NCI-H2107 (cell line): ENCODE results near the gene GSS.

ENCODE experiments used
- DNase-seq: peaks from one replicate; lab custom pipeline; 2025; lab: John Stamatoyannopoulos, UW

The GSS gene

DNA sequence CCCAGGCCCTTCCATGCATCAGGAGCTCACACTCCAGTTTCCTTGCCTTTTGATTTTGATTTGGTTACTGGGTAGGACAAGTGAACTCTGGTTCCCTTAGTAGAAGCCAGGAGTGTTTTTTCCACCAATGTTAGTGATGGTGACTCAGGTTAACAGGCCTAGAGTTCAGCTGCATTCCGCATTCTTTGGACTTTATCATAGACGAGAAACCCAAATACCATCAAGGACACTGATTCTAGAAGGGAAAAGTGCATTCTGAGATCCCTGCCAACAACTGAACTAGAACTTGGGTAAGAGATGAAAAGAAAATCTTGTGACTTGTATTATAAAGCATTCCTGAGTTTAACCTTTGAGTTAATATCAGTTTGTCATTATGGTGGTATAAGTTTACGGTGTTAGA is 8.9 kb downstream of the GSS start:
- DNase-seq = no peak

DNA sequence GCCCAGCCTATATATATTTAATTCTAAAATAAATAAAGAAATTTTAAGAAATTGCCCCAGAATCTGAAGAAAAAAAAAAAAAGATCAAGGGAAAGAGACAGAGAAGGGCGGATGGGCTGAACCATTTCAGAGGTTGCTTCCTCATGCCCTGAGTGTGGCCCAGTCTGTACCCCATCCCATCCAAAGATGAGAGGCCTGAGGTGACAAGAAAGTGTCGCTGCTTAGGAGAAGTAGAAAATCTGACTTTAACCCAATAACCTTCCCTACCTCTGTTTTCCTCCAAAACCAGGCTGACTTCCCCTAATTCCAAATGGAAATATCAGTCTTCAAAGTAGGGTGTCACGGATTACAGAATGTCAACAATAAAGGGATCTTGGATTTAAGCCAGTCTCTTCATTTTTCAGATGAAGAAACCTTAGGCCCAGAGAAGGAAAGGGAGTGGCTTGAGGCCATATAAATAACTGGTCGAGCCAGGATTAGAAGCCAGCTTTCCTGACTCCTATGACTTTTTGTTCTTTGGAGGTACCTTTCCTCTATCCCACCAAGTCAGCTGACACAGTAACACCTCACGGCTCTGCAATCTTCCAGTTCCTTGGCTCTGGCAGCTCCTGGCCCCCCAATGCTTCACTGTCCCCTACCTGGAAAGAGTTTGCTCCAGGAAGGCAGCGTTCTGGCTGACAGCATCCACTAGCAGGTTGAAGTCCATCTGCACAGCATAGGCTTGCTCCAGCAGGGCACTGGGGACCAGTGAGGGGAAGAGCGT is 10.1 kb downstream of the GSS start:
- no peak for DNase-seq

DNA sequence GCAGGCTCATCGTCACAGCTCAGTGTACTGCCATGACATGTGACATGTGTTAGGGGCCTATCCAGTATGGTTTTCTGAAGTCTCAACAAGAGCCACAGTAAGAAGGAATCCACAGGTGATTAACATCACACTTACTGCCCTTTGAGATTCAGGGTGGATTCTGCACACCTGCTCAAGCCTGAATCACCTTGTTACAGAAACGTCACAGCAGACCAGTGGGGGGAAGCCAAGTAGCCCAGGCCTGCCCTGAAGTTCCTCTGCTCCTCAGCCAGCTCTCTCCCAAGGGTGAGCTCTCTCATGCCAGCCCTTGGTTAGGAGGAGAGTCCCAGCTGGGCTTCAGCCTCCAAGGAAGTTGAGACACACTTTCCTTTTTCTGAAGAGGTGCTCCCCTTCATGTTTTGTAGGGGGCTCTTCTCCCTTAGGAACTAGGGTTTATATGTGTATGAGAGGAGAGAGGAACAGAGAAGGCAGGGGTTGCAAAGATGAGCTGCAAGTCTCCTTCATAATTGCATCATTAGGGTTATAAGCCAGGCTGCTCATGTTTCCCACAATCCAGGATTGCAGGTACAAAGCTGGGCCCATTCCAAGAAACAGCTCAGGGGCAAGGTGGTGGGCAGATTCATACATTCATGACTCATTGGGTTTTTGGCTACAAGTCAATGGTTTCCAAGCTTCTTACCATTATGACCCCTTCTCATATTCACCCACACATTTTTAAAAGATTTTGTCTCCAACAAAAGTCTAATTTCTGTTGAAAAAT is 11.6 kb downstream of the GSS start:
- no peak for DNase-seq

DNA sequence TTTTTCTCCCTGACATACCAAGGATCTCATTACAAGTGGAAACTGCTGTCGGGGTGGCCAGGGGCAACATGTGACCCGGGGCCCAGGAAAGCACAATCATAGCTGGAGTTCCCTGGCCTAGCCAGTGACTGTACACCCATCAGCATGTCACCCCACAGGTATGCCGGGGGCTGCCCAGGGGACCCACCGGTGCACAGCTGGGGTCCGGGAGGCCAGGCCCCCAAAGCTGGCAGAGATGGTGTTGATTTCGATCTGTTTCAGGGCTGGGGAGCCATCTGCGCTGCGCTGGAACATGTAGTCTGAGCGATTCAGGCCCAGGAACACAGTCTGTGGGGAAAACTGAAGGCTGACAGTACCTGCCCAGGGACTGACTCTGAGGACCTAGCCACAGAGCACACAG is 13.3 kb downstream of the GSS start:
- DNase-seq = no peak

DNA sequence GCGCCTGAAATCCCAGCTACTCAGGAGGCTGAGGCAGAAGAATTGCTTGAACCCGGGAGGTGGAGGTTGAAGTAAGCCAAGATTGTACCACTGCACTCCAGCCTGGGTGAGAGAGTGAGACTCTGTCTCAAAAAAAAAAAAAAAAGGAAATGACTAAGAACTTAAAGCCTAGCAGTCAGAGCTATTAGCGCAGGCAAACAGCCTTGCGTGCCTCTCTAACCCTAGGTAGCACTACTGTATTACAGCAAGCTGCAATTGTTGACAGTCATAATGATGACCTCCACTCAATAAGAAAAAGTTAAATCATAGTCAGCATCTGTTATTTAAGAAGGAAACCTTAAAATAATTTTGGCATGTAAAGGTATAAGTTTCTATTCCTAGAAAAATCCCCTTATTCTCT is 14.4 kb downstream of the GSS start:
- no peak for DNase-seq

DNA sequence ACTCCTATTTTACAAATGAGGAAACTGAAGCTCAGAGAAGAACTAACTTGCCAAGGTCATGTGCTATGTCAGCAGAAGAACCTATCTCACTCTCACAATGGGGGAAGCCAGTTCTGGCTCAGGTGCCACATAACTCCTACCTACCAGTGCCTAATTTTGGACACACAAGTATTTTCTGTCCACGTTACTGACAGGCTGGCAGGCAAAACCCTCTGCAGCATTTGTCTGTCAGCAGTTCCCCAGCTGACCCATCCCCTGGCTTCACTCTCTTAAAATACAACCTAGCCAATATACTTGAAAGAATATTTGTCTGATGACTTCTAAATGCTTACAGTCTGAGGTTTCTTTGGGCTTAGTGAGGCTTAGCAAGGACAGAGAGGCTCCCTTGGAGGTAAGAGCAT is 15.5 kb downstream of the GSS start:
- no peak for DNase-seq

DNA sequence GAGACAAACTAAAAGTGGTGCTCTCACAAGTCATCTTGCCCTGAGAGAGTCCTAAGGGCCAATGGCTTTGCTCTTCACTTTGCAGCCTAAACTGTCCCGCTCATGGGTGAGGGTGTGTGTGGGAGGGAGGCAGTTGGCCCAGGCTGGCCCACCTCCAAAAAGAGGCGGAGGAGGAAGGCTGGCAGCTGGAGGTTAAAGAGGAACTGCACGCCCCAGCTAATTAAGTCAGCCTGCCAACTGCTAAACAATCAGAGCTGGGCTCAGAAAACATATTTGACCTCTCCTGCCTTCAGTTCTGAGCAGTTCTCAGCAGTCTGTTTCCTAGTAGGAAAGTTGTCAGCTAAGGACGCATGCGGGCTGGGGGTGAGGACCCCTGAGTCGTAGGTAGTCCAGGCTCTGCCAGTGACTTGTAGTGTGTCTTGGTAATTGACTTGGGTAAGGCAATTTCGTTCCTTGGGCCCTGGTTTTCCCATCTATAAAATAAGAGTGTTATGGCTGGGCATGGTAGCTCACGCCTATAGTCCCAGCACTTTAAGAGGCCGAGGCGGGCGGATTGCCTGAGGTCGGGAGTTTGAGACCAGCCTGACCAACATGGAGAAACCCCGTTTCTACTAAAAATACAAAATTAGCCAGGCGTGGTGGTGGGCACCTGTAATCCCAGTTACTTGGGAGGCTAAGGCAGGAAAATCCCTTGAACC is 17.0 kb downstream of the GSS start:
- no peak for DNase-seq

DNA sequence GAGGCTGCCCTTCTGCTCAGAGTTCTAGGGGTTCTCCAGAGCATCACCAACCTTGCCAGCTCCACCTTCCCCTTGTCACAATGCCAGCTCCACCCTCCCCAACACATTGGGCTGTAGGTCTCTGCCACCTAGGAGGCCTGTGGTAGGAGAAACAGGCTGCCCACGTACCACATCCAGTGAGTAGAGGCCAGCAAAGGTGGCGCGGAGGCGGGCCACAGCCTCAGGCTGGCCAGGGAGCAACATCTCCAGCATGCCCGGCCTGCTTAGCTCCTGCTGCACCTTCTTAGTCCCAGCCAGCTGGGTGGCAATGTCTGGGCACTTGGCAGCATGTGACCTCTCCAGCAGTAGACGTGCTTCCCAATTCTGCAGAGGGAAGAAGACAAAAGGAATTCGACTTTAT is 23.8 kb downstream of the GSS start:
- no peak for DNase-seq

DNA sequence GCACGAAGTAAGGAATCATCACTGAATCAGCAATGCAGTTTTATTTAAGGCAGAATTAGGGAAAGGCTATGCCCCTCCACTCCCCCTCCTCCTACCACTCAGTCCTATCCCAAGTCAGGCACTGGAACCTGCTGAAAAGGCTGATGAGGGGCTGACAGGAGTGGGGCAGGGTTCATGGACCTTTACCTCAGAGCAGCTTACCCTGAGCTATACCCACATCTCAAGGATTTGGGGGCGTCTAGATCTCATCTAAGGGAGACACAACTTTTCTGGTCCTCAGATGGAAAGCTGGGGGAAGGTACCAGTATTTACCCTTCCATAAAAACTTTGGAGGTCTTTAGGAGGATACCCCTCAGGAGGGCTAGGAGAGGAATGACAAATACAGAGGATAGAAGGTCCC is 27.2 kb downstream of the GSS start:
- DNase-seq = no peak

DNA sequence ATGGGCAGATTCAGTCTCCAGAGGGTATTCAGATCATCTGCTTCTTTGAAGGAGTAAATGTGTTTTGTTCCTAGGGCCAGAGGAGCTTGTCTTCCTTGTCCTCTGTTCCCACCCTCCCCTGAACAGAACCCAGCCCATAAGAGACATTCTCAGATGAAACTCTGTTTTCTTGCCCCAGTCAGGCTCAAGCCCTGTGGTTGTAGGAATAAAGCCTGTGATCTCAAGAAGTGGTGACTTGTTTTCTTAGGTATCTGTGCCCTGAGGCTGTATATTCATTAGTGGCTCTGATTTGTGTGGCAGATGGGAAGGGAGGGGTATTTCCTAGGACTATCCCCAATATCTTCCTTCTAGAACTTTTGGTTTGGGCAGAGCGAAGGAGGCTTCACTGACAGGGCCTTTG is 27.9 kb downstream of the GSS start:
- DNase-seq = no peak

DNA sequence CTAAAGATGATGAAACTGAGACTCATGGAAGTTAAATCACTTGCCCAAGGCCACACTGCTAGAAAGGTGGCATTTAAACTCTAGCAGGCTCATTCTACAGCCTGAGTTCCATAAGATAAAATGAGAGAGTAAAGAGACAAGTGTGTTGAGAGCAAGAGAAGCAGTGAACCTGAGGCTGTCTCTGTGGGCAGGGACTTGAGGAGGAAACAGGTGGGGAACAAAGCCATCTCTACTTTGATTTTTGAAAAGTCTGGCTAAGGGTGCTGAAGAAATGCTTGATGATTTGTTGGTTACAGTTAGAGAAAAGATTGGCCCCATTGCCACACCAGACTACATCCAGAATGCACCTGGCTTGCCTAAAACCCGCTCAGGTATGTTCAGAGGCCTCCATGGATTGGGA is 29.0 kb downstream of the GSS start:
- no peak for DNase-seq

DNA sequence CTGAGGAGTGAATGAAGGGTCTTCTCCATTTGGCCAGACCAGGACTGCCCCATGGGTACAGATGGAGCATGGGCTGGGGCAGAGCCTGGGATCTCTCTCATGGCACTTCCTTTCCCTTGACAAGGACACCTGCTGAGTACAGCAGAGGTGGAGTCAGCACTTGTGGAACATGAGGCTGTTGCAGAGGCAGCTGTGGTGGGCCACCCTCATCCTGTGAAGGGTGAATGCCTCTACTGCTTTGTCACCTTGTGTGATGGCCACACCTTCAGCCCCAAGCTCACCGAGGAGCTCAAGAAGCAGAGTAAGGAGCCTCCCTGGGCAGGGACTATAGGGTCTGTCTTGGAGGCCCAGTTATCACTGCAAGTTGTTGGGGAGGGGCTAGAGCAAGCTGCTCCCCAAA is 29.6 kb downstream of the GSS start:
- no peak for DNase-seq

DNA sequence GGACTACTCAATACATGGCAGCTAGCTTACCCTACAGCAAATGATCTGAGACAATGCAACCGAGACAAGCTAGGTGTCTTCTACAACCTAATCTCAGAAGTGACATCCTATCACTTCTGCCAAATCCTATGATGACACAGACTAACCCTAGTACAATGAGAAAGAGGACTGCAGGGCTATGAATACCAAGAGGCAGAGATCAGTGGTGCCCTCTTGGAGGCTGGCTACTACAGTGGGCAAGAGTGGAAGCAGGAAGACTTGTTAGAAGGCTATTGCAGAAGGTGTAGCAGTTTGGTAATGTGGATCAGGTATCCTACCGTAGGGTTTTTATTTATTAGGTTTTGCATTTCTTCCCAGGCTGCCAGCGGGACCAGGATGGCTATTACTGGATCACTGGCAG is 30.3 kb downstream of the GSS start:
- no peak for DNase-seq

DNA sequence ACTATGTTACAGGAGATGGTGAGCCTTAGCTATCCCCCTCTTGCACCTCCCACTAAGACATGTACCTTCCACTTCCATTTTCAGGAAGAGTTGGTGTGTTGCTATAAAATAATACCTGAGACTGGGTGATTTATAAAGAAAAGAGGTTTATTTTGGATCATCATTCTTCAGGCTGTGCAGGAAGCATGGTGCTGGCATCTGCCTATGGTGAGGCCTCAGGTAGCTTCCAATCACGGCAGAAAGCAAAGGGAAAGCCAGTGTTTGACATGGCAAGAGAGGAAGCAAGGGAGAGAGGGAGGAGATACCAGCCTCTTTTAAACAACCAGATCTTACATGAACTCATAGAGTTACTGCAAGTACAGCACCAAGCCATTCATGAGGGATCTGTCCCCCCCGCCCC is 32.2 kb downstream of the GSS start:
- no peak for DNase-seq

DNA sequence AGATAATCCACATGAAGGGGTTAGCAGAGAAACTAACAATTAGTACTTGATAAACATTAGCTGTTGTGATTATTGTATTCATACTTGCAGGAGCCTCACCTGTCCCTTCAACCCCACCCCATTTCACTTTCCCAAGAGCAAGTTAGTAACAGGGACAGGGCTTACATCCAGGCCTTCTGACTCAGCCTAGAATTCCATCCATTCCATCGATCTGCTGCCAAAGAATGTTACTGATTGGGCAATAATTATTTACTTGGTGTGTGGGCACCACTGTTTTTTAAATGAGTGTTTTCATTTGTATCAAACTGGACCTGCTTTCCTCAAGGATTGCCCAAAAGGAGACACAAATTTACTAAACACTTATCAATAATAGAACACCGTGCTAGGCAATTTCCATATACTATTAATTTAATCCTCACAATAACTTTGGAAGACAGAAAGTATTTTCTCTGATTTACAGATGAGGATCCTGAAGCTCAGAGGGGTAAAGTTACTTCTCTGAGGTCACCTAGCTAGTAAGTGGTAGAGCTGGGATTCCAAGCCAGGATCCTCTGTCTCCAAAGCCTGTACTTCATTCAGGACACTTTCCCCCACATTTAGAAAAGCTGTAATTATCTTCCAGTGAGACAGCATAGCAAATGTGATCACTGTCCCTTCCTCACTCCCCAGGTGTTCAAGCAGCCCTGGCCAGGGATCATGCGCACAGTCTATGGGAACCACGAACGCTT is 32.8 kb downstream of the GSS start:
- DNase-seq = no peak

DNA sequence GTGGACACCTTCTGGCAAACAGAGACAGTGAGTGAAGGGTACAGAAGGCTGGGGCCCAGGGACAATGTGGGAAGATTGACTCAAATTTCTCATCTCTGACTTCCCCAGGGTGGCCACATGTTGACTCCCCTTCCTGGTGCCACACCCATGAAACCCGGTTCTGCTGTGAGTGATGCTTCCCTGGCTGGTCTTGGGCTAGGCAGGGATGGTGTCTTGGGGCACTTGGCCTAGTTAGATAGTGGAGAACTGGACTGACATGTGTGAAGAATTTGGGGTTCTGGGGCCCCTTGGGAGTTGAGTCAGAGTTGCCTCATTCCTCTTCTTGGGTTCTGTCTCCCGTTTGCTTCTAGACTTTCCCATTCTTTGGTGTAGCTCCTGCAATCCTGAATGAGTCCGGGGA is 34.2 kb downstream of the GSS start:
- DNase-seq = no peak

DNA sequence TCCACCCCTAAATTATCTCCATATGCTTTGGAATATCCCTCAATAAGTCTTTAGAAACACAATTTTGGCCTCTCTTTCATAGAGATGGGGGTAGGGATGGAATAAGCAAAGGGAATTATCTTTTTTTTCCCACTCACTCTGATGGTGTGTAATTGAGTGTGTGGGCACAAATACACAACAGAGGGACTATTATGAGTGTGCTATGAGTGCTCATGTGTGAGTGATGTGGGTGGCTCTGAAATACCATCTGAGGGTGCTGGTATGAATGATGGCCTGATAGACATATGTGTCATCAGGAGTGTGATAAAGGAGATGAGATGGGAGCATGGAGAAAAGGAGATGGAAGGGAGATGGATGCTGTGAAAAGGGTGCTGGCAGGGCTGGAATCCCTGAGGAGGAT is 35.6 kb downstream of the GSS start:
- no peak for DNase-seq

DNA sequence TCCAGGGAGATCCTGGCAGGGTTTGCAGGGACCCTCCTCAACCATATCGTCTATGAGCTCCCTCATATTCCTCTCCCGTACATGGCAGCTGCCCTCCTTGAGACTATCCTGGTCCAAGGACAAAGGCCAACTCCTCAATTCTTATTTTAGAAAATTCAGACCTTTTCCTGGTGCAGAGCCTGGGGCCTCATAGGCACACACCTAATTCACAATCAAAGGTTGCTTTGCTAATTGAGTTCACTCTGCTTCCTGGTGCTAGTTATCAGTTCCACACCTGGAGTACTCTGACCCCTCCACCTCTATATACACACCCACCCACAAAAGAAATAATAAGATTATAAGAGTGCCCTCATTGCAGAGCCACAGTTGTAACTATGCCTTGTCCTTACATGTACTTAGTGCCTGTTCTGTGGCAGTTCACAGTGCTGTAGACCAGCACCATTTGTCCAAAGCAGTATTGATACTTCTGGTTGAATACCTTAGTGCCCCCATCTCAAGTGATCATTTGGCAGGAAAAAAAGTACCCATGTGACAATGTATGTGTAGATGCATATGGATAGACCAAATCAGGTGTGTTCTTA is 38.7 kb downstream of the GSS start:
- no peak for DNase-seq

DNA sequence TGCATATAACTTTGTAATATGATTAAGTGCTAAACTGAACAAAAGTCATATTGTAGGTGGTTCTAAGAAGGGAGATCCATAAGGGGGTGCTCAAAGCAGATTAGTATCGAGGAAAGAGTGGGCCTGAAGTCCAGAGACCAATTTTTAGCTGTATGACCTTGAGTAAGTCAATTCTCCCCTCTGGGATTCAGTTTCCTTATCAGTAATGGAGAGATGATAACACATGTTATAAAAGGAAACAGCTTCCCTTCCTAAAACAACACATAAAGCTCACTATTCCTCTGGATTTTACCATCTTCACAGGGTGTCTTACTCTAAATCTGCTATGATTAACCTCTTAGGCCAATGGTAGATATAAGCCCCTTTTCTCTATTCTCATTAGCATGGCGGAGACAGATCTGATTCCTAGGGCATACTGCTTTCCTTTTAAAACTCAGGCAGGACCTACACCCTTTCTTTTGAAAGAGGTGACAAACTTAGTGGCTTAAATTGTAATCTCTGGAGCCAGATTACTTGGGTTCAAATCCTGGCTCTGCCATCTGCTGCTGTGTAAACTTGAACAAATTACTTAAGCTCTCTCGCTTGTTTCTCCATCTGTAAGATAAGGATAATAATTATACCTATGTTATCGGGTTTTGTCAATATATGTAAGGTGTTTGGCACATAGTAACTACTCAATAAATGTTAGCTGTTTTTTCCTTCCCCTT is 39.7 kb downstream of the GSS start:
- no peak for DNase-seq

DNA sequence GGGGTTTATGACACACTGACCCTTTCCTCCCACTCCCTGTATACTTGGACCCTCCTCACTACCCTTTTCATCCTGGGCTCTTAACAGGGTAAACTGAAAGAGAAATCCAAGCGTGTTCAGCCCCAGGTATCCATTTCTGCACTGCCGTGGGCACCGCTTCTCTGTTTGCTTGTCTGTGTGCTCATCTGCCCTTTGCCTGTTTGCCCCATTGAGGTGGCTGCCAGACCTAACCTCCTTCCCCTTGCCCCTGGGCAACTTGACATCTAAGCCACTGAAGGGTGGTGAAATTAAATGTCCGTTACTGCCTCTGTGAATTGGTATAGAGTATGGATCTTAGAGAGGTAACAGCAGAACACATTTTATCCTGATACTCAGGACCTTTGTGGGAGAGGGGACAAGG is 40.5 kb downstream of the GSS start:
- no peak for DNase-seq

DNA sequence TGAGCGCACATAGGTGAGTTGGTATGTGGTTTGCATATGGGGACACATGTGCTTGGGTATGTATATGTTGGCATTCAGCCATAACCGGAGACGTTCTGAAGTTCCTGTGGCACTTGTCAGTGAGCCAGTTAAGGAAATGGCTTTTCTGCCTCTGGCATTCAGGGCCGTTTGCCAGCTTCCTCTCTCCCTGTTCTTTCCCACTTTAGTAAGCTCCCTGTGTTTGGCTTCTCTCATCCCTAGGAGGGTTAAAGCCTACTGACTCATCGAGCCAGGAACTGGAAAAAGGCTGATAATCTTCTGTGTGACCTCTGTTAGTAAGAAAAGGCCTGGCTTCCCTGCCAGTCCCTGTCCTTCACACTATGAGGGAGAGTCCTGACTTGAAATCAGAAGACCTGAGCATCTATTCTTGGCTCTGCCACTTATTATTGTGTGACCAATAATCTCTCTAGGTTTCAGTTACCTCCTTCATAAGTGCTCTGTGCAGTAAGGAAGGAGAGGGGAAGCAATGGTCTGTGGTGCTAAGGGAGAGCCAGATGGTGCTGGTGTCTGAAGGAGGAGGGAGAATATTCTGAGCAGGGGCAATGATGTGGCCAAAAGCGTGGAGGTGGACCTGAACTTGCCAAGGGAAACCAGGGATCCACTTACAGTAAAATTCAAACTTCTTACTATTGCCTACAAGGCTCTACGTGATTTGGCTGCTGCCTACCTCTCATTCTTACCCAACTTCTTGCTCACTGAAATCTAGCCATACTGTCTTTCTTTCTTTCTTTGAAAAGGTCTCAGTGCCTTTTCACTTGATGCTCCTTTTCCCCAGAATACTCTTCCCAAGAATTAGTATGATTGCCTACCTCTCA is 47.8 kb downstream of the GSS start:
- DNase-seq = peak; percentile 4
